Activated CD8-positive, alpha-beta memory T cell treated with anti-CD3 and anti-CD28 coated beads, Interleukin-2, amount 50 U/mL, for 48 hours (primary cell): ENCODE data around the gene FZD7.

ENCODE experiments used
- DNase-seq: peaks from one replicate; pipeline ENCODE4 v3.0.0-alpha.2; 2020

FZD7 gene

GRCh38 chr2:202069170-202070067 is 35.8 kb downstream of the FZD7 start:
- no peak for DNase-seq

GRCh38 chr2:202071107-202071506 is 37.5 kb downstream of the FZD7 start:
- no peak for DNase-seq

GRCh38 chr2:202072226-202072625 is 38.6 kb downstream of the FZD7 start:
- no peak for DNase-seq

DNA sequence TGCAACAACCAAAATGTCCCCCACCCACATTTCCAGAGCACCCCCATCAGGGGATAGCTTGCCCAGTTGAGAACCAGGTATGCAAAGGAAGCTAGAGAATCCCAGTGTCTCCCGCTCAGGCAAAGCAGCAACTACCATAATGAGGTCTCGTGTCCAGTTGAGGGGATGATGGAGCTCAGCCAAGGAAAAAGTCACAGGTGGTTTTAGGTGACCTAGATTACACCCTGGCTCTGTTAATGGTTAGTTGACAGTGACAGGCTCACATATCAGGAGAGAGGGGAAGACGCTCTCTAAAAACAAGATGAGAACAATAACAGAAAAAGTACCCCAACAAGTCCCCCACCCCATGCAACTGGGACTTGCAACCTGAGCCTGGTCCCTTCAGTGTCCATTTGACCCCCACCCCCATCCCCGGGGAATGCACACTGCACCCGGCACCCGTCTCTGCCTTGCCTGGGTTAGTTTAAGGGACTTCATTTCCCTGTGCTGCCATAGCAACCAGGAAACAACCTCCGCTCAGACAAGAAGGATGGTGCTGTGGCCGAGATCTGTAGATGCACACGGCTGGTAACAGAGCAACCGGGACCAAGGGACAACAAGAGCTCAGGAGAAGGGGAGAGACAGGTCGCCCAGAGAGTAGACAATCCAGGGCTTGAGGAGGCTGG is 39.2 kb downstream of the FZD7 start, which contains the start of gene KIAA2012:
KIAA2012 (plus strand) TSS at position 519 of the 665 bp plus-strand sequence. CDS start 373 bp downstream, outside the sequence.
- DNase-seq = no peak

- no peak for DNase-seq
These were observed 40.7 kb downstream of the FZD7 start for GRCh38 chr2:202074324-202074723.

- no peak for DNase-seq
These were observed 45.7 kb downstream of the FZD7 start for GRCh38 chr2:202079310-202079709.

DNA sequence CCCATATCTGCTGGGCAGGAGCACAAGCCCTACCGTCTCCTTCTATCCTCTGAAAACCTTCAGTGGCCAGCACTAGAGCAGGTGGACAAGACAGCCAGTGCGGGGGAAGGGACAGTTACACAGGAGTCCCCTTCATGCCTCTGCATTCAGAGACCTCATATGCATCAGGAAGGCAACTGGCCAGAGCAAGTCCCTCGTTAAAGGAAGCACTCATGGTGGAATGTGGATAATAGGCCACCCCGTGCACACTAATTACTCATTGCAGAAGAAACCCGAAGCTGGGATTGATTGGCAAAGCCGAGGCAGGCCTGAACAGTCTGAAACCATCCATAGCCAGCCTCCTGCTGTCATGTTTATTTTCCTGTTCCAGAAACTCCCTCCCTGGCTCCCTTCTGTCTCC is 50.6 kb downstream of the FZD7 start:
- DNase-seq = no peak
